ENCODE data around the gene MORN1. TPM values are rescaled to one million over a fixed set of nuclear protein-coding genes. Genes with fewer than 3 reads are reported as not detected.

Gene MORN1
- total RNA-seq, 6 experiments from 2014 or later: 5.3 to 8.9 (median 6.9) TPM

DNA sequence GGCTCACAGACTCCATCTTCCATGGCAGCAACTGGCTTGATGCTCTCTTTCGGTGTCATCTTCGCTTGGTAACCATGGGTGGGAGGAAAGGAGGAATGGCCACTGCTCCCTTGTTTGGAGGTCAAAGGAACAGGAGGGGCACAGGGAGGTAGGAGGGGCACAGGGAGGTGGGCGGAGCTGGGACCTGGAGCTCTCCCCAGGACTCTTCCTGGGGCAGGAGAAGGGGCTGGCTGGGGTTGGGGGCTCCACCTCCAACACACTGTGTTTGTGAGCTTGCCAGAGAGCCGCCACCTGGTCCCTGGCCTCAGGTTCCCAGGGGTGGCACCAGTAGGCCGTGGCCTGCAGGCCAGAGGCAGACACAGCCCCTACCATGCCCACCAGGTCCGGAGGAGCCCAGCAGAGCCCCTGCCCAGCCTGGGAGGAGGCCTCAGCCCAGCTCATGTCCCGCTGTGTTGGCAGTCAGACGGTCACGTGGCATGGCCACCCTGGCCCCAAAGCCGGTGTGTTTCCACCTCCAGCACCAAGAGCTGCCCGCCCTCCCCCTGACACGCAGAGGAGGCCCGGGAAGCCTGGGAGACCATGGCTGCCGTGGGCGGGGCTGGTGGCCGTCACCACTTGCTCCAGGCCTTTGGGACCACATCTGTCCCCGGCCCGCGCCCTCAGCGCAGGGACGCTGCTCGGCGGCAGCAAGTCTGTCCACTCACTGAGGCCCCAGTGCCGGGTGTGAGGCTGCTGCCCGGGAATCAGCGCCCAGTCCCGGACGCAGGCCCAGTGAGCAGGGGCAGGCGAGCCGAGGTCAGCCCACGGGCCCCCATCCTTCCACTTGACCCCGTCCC is 73.9 kb downstream of the MORN1 start:
- H3K4me1 Mint-ChIP-seq (ENCODE audit: low read depth): peaks cover 6% of the 10 kb centered on the region; the same call in 1 of the 2 replicates
- no peaks in the 10 kb centered on the region for H3K9me3 Mint-ChIP-seq
- peak overlapping the region; percentile 33; the same call in 1 of the 2 replicates for H3K27ac Mint-ChIP-seq
- no peaks in the 10 kb centered on the region for H3K36me3 Mint-ChIP-seq (ENCODE audit: low read depth)
- TF ChIP-seq CTCF (IDR thresholded peaks at IDR 0.05): no peak
- H3K27me3 Mint-ChIP-seq (ENCODE audit: insufficient read depth): no peaks in the 10 kb centered on the region; the same call in 1 of the 2 replicates
- no peak overlapping the region for H3K4me3 Mint-ChIP-seq
- DNase-seq: no peak

GRCh38 chr1:2316451-2316961 is 74.8 kb downstream of the MORN1 start:
- Mint-ChIP-seq H3K4me3 (no peak overlapping the region), H3K9me3 (no peaks in the 10 kb centered on the region), H3K27me3 (ENCODE audit: insufficient read depth) (no peaks in the 10 kb centered on the region; the same call in 1 of the 2 replicates), H3K4me1 (ENCODE audit: low read depth) (no peaks in the 10 kb centered on the region), H3K27ac (peak overlapping the region; percentile 33; the same call in 1 of the 2 replicates), H3K36me3 (ENCODE audit: low read depth) (no peaks in the 10 kb centered on the region)
- TF ChIP-seq CTCF (IDR thresholded peaks at IDR 0.05): no peak
- DNase-seq: no peak

DNA sequence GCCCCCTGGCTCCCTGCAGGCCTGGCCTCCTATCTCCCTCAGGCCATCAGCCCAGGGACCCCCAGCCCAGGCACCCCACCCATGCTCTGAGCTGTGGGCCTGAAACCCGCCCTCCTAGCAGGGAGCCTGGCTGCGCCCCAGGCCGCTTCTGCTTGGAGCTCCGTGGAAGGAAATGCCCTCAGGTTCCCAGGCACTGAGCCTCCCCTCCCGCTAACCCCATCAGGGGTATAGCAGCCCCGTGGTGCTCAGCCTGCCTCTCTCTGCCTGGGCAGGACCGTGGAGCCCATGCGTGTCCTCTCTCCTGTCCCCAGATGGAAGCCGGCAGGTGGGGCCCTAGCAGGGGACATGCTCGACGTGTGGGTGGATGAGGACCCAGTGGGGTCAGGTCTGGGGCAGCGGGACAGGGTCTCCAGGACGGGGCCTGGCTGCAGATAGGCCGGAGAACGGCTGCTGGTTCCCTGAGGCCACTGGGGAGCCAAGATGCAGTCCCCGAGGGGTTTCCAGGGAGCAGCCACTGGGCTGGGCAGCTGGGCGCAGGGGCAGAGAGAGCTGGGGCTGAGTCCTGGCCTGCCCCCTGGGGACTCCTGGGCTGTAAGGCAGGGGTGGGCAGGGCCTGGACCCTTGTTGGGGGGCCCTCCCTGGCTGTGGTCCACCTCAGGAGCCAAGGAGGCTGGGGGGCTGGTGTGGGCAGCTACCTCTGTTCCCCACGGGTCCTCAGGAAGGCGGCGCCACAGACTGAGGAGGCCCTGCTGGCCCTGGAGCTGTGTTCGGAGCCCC is 75.5 kb downstream of the MORN1 start:
- no peaks in the 10 kb centered on the region for H3K9me3 Mint-ChIP-seq
- H3K27ac Mint-ChIP-seq: peak overlapping the region; percentile 24; the same call in 1 of the 2 replicates

DNA sequence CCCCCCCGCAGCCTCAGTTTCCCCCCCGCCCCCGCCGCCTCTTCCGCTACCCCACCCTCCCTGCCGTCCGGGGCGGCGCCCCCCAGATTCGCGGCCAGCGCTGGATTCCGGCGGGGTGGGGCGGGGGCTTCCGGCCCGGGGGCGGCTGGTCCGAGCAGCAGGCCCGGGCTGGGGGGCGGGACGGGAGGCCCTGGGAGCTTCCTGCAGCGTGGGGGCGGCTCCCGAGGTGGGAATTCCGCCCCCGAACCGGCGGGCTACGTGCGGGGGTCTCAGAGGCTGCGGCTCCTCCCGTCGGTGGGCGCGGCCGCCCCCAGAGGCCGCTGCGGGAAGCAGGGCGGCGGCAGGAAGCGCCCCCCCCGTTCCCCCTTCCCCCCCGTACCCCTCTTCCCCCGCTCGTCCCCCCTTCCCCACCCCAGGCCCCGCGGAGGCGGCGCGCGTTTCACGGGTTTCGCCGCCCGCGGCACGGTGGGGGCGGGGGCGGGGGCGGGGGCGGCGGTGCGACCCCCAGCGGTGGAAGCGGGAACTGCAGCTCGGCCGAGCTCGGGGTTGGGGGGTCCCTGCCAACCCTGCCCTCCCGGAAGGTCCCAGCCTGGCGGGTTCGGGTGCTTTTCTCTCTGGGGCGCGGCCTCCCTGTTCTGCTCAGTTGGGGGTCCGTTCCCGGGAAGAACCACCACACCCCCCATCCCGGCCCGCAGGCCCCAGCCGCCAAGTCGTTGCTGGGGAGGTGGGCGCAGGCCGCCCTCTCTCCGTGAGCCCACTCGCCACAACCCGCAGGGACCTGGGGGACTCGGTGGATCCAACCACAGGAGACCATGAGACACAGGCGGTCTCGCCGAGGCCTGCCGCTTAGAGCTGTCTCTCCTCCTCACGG is 76.3 kb downstream of the MORN1 start:
- Mint-ChIP-seq H3K36me3 (ENCODE audit: low read depth) (no peaks in the 10 kb centered on the region), H3K4me3 (no peak overlapping the region), H3K9me3 (no peaks in the 10 kb centered on the region), H3K4me1 (ENCODE audit: low read depth) (no peaks in the 10 kb centered on the region), H3K27me3 (ENCODE audit: insufficient read depth) (no peaks in the 10 kb centered on the region; the same call in 1 of the 2 replicates), H3K27ac (no peak overlapping the region)
- no peak for DNase-seq
- TF ChIP-seq CTCF (IDR thresholded peaks at IDR 0.05): peak; percentile 99

More for the DNA sequence above, 75.5 kb downstream of the MORN1 start:
- no peaks in the 10 kb centered on the region for H3K36me3 Mint-ChIP-seq (ENCODE audit: low read depth)
- H3K27me3 Mint-ChIP-seq (ENCODE audit: insufficient read depth): no peaks in the 10 kb centered on the region; the same call in 1 of the 2 replicates
- no peak for DNase-seq
- H3K4me1 Mint-ChIP-seq (ENCODE audit: low read depth): no peaks in the 10 kb centered on the region
- no peak overlapping the region for H3K4me3 Mint-ChIP-seq
- TF ChIP-seq CTCF (IDR thresholded peaks at IDR 0.05): no peak
